ENCODE results near the gene PPP2R5B.

DNA sequence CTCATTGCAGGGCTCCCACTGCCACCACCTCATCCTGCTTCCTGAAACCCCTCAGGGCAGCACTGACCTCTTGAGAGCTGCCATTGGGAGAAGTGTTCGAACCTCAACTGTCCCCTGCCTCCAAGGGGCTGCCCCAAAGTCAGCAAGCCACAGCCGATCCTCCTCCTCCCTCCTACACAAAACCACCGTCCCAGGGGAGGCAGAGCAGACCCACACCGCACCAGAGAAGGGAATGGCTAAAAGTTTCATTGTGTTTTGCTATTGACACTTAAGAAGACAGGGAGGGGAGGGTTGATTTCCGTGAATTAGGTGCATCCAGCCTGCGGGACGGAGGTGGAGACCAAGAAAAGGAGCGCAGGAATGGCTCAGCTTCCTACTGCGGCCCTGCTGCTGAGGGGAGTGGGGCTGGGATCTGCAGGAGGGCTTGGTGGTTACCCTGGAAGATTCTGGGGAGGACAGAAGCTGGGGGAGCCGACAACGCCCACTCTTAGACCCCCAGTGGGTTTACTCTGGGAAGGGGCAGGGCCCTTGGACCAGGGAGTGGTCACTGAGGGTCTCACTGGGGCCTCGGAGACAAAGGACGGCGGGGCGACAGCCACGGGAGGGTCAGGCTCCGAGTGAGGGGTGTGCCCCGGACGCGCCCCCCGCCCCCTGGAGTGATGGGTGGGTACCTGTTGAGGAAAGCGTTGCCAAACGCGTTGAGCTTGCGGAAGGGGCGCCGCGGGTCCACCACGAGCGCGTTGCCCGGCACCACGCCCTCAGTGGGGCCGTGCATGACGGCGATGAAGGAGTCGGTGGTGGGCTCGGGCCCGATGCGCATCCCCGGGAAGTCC, 46.9 kb upstream of the PPP2R5B start:
- TF ChIP-seq NR2C2 (CRISPR knock-in tag; IDR thresholded peaks at IDR 0.05) (no peak), SP1 (CRISPR knock-in tag; conservative IDR thresholded peaks at IDR 0.05) (no peak), MYBL2 (CRISPR knock-in tag; IDR thresholded peaks at IDR 0.05) (0 out of 2 replicates have a peak, but pooled peaks have one; percentile 18), GTF2I (CRISPR knock-in tag; conservative IDR thresholded peaks at IDR 0.05) (no peak), CBFB (CRISPR knock-in tag; IDR thresholded peaks at IDR 0.05; ENCODE audit: low read depth) (no peak), ZNF121 (CRISPR knock-in tag; IDR thresholded peaks at IDR 0.05) (no peak), ATF3 (CRISPR knock-in tag; conservative IDR thresholded peaks at IDR 0.05) (no peak), CTCF (IDR thresholded peaks at IDR 0.05) (no peak), STAT6 (CRISPR knock-in tag; conservative IDR thresholded peaks at IDR 0.05; ENCODE audit: low read depth) (no peak), NFYB (CRISPR knock-in tag; conservative IDR thresholded peaks at IDR 0.05; ENCODE audit: low read depth) (no peak), GABPB1 (CRISPR knock-in tag; IDR thresholded peaks at IDR 0.05) (no peak), FOXP1 (CRISPR knock-in tag; IDR thresholded peaks at IDR 0.05; ENCODE audit: borderline replicate concordance) (no peak)
- TF ChIP-seq, protein P1, sequence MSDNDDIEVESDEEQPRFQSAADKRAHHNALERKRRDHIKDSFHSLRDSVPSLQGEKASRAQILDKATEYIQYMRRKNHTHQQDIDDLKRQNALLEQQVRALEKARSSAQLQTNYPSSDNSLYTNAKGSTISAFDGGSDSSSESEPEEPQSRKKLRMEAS (CRISPR knock-in tag; IDR thresholded peaks at IDR 0.05): no peak
- TF ChIP-seq, protein P2, sequence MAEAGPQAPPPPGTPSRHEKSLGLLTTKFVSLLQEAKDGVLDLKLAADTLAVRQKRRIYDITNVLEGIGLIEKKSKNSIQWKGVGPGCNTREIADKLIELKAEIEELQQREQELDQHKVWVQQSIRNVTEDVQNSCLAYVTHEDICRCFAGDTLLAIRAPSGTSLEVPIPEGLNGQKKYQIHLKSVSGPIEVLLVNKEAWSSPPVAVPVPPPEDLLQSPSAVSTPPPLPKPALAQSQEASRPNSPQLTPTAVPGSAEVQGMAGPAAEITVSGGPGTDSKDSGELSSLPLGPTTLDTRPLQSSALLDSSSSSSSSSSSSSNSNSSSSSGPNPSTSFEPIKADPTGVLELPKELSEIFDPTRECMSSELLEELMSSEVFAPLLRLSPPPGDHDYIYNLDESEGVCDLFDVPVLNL (CRISPR knock-in tag; IDR thresholded peaks at IDR 0.05; ENCODE audit: borderline replicate concordance, low read depth): no peak
